Gastroesophageal sphincter (tissue), 3 donors: ENCODE measurements around the gene UST.

Experiments
- EP300 ChIP-seq: sonication (generic); formaldehyde crosslinking; IDR thresholded peaks from one replicate; pipeline ENCODE4 v1.6.1; 2017; ENCODE audit warnings: antibody characterized with exemption, mild to moderate bottlenecking
- POLR2A ChIP-seq, 2 donors: fragments of 450-650 bp; IDR thresholded peaks; one replicate each; pipeline ENCODE4 v1.6.1; 2017; ENCODE audit warnings: antibody characterized with exemption in 2 of 2, mild to moderate bottlenecking in 2 of 2, moderate library complexity in 1 of 2
- POLR2AphosphoS5 ChIP-seq: sonication (generic); formaldehyde crosslinking; IDR thresholded peaks from one replicate; pipeline ENCODE4 v1.6.1; 2017; ENCODE audit warnings: antibody characterized with exemption
- TF ChIP-seq, protein P1 (sequence below), 4 experiments: fragments of 200-600 bp in 2 of 4; fragments of 450-650 bp in 2 of 4; sonication (generic) in 1 of 4; IDR thresholded peaks; one replicate each; pipeline ENCODE4 v1.5.1; 2017 to 2019; ENCODE audit warnings: antibody characterized with exemption in 4 of 4, mild to moderate bottlenecking in 2 of 4, moderate library complexity in 2 of 4

DNA sequence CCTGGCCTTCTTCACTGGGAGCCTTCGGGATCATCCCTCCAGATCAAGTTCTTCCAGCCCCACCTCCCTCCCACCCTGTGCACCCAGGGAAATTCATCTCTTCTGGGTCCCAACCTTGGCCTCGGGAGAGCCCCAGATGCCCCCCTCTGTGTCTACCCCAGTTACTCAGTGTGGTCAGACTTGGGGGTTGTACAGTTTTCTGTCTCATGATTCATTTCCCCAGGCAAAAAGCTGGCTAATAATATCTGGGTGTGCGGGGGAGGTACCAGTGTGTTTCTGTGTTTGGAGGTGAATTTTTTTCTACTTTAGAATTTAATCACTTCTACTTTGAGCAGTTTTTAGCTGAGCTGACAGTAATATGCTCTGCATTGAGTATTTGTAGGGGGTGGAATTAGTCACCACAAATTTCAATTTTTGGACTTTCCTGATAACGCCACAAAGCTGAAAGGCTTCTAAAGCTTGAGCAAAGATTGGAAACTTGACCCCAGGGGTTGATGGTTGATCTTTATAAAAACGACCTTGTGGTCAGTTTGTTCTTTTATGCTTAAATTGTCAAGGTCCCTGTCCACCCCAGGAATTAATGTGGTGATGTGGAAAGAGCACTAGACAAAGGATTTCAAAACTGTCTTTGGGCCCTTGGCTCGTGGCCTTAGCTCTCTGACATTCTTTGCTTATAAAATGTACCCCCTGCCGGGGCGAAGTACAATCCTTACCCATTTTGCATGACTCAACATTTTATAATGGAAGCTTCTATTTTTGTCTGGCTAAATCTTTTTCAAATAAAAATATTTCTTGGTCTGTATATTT is 286.0 kb downstream of the UST start:
- TF ChIP-seq, protein P1, sequence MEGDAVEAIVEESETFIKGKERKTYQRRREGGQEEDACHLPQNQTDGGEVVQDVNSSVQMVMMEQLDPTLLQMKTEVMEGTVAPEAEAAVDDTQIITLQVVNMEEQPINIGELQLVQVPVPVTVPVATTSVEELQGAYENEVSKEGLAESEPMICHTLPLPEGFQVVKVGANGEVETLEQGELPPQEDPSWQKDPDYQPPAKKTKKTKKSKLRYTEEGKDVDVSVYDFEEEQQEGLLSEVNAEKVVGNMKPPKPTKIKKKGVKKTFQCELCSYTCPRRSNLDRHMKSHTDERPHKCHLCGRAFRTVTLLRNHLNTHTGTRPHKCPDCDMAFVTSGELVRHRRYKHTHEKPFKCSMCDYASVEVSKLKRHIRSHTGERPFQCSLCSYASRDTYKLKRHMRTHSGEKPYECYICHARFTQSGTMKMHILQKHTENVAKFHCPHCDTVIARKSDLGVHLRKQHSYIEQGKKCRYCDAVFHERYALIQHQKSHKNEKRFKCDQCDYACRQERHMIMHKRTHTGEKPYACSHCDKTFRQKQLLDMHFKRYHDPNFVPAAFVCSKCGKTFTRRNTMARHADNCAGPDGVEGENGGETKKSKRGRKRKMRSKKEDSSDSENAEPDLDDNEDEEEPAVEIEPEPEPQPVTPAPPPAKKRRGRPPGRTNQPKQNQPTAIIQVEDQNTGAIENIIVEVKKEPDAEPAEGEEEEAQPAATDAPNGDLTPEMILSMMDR (IDR thresholded peaks at IDR 0.05), result no peak
- TF ChIP-seq POLR2A (IDR thresholded peaks at IDR 0.05), result no peak
- no peak for TF ChIP-seq POLR2AphosphoS5
- TF ChIP-seq EP300, result no peak
